C4-2B (cell line): ENCODE data around the gene TPD52L1.

Experiments
- ZFX ChIP-seq: fragments of 450-650 bp; IDR thresholded peaks from 2 replicates; pipeline ENCODE4 v1.6.1; 2017
- TF ChIP-seq, protein P1 (sequence below): fragments of 450-650 bp; conservative IDR thresholded peaks from 2 replicates; pipeline ENCODE4 v1.5.1; 2017; ENCODE audit warnings: mild to moderate bottlenecking

DNA sequence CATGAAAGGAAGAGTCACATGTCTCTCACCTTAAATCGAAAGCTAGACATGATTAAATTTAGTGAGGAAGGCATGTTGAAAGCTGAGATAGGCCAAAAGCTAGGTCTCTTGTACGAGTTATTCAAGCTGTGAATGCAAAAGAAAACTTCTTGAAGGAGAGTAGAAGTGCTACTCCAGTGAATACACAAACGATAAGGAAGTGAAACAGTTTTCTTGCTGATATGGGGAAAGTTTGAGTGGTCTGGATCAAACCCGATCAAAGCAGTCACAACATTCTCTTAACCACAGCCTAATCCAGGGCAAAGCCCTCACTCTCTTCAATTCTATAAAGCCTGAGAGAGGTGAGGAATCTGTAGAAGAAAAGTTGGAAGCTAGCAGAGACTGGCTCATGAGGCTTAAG, 1.9 kb upstream of the TPD52L1 start:
- TF ChIP-seq, protein P1, sequence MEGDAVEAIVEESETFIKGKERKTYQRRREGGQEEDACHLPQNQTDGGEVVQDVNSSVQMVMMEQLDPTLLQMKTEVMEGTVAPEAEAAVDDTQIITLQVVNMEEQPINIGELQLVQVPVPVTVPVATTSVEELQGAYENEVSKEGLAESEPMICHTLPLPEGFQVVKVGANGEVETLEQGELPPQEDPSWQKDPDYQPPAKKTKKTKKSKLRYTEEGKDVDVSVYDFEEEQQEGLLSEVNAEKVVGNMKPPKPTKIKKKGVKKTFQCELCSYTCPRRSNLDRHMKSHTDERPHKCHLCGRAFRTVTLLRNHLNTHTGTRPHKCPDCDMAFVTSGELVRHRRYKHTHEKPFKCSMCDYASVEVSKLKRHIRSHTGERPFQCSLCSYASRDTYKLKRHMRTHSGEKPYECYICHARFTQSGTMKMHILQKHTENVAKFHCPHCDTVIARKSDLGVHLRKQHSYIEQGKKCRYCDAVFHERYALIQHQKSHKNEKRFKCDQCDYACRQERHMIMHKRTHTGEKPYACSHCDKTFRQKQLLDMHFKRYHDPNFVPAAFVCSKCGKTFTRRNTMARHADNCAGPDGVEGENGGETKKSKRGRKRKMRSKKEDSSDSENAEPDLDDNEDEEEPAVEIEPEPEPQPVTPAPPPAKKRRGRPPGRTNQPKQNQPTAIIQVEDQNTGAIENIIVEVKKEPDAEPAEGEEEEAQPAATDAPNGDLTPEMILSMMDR, result no peak
- TF ChIP-seq ZFX, result no peak
